Mesothelial cell of epicardium (in vitro differentiated cells): ENCODE results near the gene AURKA. TPM values are rescaled to one million over a fixed set of nuclear protein-coding genes. Genes with fewer than 3 reads are reported as not detected.

Experiments
- DNase-seq, 2 experiments: peaks; one replicate each; pipeline ENCODE4 v3.0.0; 2021; ENCODE audit warnings: low spot score in 2 of 2; ENCODE audit not compliant: unreplicated experiment in 2 of 2
- H3K27ac Mint-ChIP-seq: 2 replicates; pipeline ENCODE4 v1.8.0; 2021; ENCODE audit warnings: mixed read lengths
- H3K27me3 Mint-ChIP-seq: 2 replicates; pipeline ENCODE4 v1.8.0; 2021; ENCODE audit warnings: low read depth, mixed read lengths
- H3K36me3 Mint-ChIP-seq: 2 replicates; pipeline ENCODE4 v1.8.0; 2021; ENCODE audit warnings: mixed read lengths
- H3K4me1 Mint-ChIP-seq: 2 replicates; pipeline ENCODE4 v1.8.0; 2021; ENCODE audit warnings: mixed read lengths
- H3K4me3 Mint-ChIP-seq: 2 replicates; pipeline ENCODE4 v1.8.0; 2021; ENCODE audit warnings: mild to moderate bottlenecking, moderate library complexity, mixed read lengths
- H3K9me3 Mint-ChIP-seq: 2 replicates; pipeline ENCODE4 v1.8.0; 2021; ENCODE audit warnings: mixed read lengths
- total RNA-seq: library from RNA; stranded (reverse); gene quantifications from 3 replicates; pipeline ENCODE4 v1.2.1, GENCODE V29; 2021
- TF ChIP-seq, protein P1 (sequence below): fragments of 200-600 bp; sonication (generic); IDR thresholded peaks from one replicate; pipeline ENCODE4 v1.5.0; 2021; ENCODE audit warnings: antibody characterized with exemption; ENCODE audit not compliant: unreplicated experiment

AURKA gene
- total RNA-seq, 1 donor from 2014 or later = 14.4 TPM

DNA sequence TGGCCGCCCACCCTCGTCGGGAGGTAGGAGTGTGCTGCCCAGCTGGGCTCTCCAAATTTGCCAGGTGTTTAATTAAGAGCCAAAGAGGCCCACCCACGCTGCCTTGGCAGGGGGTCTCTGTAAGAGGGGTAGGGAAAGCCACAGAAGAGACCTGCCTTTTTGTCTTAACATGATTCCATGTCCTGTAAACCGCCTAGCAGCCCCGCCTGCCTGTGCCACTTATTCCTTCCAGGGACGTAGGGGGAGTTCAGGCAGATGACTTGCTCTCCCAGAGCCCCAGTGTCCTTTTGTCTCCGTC, 31.2 kb downstream of the AURKA start:
- Mint-ChIP-seq H3K9me3 (no peaks in the 10 kb centered on the region), H3K4me3 (peak overlapping the region; percentile 91), H3K27me3 (no peaks in the 10 kb centered on the region), H3K4me1 (peaks cover 20% of the 10 kb centered on the region), H3K36me3 (peaks cover 9% of the 10 kb centered on the region), H3K27ac (peak overlapping the region; percentile 96)
- no peak for DNase-seq
- TF ChIP-seq, protein P1, sequence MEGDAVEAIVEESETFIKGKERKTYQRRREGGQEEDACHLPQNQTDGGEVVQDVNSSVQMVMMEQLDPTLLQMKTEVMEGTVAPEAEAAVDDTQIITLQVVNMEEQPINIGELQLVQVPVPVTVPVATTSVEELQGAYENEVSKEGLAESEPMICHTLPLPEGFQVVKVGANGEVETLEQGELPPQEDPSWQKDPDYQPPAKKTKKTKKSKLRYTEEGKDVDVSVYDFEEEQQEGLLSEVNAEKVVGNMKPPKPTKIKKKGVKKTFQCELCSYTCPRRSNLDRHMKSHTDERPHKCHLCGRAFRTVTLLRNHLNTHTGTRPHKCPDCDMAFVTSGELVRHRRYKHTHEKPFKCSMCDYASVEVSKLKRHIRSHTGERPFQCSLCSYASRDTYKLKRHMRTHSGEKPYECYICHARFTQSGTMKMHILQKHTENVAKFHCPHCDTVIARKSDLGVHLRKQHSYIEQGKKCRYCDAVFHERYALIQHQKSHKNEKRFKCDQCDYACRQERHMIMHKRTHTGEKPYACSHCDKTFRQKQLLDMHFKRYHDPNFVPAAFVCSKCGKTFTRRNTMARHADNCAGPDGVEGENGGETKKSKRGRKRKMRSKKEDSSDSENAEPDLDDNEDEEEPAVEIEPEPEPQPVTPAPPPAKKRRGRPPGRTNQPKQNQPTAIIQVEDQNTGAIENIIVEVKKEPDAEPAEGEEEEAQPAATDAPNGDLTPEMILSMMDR = no peak

DNA sequence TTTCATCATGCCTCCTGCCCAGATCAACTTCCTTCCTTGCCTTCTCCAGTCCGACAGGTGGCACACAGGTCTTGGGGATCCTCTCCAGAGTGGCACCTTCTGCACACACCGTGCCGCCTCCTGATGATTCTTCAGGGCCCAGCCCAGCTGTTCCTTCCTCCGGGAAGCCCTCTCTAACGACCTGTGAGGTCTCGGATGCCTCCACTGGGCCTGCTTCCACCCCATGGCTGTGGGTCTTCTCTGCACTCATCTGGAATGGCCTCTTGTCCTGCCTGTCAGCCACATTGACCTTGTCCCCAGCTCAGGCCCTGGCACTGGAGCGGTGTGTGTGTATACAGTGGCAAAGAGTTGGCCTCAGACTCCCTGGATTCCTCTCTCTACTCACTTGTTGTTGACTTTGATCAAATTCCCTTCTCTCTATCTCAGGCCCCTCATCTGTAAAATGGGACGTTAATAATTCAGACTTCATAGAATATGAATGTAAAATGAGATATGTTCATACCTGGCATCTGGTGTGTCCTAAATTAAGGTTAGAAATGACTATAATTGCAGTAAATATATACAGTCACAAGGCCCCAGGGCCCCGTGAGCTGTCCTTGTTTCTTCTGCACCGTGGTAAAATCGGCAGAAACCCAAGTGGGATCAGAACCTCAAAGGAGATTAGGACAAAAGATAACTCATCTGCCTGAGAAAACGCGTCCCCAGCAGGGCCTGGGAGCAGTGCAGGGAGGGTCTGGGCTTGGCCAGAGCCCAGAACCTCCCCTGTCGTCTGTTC, 31.7 kb downstream of the AURKA start:
- peaks cover 20% of the 10 kb centered on the region for H3K4me1 Mint-ChIP-seq

DNA sequence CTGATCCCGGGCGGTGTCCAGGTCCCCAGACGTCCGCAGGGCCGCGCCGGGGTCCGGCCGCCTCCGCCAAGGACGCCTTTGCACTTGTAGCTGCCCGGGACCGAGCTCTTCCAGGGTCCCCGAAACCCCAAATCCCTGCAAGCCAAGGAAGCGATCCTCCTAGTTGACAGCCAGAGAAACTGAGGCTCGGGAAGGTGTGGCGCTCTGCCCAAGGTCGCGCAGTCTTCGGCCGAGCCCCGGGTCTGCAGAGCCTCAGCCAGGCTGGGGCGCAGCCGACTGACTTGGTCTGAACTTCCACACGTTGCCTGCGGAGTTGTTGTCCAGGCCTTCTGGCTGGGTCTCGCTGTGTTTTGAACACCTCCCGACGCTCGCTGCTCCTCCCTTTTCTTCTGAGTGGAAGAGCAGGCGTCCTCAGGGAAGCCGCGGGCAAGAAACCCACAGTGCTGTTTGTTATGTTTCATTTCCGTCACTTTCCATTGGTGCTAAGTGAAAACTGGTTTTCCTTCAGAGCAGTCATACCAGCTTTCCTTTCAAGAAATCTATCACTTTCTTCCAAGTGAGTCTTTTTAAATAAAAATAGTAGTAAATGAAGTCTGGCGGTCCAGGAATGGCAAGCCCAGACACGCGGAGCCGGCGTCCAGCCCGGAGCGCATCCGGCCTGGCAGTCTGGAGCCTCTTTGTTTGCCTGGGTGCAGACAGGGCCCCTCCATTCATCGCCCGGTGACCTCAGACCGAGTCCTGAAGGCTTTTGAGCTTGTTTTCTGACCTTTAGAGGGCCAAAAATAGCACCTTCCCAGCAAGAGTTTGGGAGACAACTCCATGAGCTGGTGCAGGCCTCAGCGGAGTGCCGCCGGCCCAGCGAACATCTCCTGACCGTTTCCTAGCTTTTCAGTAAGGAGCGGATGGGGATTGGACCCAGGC, 32.5 kb downstream of the AURKA start:
- TF ChIP-seq, protein P1 = no peak
- peak overlapping the region; percentile 96 for H3K27ac Mint-ChIP-seq
- peaks cover 5% of the 10 kb centered on the region for H3K36me3 Mint-ChIP-seq
- H3K9me3 Mint-ChIP-seq = no peaks in the 10 kb centered on the region
- peak in 1 of 2 experiments; percentile 59 for DNase-seq
- peak overlapping the region; percentile 91 for H3K4me3 Mint-ChIP-seq
- H3K4me1 Mint-ChIP-seq = peaks cover 20% of the 10 kb centered on the region
- no peaks in the 10 kb centered on the region for H3K27me3 Mint-ChIP-seq

More for the DNA sequence above, 31.7 kb downstream of the AURKA start:
- H3K27me3 Mint-ChIP-seq = no peaks in the 10 kb centered on the region
- no peaks in the 10 kb centered on the region for H3K9me3 Mint-ChIP-seq
- TF ChIP-seq, protein P1 = no peak
- H3K27ac Mint-ChIP-seq = peak overlapping the region; percentile 96
- peaks cover 8% of the 10 kb centered on the region for H3K36me3 Mint-ChIP-seq
- peak overlapping the region; percentile 91 for H3K4me3 Mint-ChIP-seq
- no peak for DNase-seq

DNA sequence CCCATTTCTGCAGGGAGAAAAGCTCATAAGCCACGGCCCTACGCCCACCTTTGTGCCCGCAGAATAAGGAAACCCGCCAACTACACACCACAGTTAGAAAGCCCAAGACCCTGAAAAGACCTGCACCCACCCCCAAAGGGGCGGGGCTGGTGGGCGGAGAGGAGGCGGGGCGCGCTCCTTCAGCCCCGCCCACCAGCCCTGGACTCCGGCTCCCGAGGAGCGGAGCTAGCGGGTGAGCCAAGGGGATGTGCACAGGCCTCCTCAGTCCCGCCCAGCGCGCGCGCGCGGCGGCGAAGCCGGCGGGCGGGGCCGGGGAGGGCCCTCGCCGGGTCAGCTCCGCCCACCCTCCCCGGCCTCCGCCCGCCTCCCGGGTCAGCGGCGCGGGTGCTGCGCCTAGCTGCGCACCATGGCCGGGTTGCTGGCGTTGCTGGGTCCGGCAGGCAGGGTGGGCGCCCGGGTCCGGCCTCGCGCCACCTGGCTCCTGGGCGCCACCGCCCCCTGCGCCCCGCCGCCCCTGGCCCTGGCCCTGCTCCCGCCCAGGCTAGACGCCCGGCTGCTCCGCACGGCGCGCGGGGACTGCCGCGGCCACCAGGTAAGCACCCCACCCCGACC, 33.3 kb downstream of the AURKA start, which contains the start of gene FAM210B:
Gene FAM210B (plus strand): TSS at position 375 of the 612 bp plus-strand sequence. CDS start 32 bp downstream, at position 407.
- H3K4me3 Mint-ChIP-seq = peak within 1 kb of the TSS; percentile 91
- H3K27ac Mint-ChIP-seq = peak within 1 kb of the TSS; percentile 96
- peaks cover 3% of the 10 kb centered on the region for H3K27me3 Mint-ChIP-seq
- peaks cover 20% of the 10 kb centered on the region for H3K4me1 Mint-ChIP-seq
- TF ChIP-seq, protein P1 = no peak
- H3K36me3 Mint-ChIP-seq = no peaks in the 10 kb centered on the region
- DNase-seq = peak; percentile 76 to 81
- no peaks in the 10 kb centered on the region for H3K9me3 Mint-ChIP-seq

DNA sequence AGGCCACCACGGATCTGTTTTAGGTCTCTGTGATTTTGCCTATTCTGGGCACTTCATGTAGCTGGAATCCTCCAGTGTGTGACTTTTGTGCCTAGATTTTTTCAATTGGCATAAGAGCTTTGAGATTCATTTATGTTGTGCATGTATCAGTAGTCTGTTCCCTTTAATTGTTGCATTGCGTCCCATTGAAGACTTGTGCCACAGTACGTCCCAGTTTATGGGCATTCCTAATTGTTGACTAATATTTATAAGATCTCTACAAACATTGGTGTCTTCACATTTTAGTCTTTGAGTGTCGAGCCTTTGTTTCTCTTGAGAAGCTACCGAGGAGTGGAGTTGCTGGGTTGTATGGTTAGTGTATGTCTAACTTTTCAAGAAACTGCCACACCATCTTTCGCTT, 33.9 kb downstream of the AURKA start:
- no peak for DNase-seq
- H3K27ac Mint-ChIP-seq = peak overlapping the region; percentile 41
- H3K36me3 Mint-ChIP-seq = no peaks in the 10 kb centered on the region
- H3K27me3 Mint-ChIP-seq = peaks cover 7% of the 10 kb centered on the region
- H3K4me3 Mint-ChIP-seq = peak overlapping the region; percentile 75
- peaks cover 20% of the 10 kb centered on the region for H3K4me1 Mint-ChIP-seq
- H3K9me3 Mint-ChIP-seq = no peaks in the 10 kb centered on the region
- TF ChIP-seq, protein P1 = no peak
